K562 treated with DMSO at 1 percent for 24 hours (cell line): ENCODE measurements around the gene INTS4. TPM values are rescaled to one million over a fixed set of nuclear protein-coding genes. Genes with fewer than 3 reads are reported as not detected.

ENCODE experiments used
- total RNA-seq: library from RNA; unstranded; fragments of 300-600 nt; gene quantifications from 2 replicates; pipeline ENCODE4 v1.2.3, GENCODE V29; 2022; ENCODE audit warnings: low read depth; ENCODE audit not compliant: insufficient read depth

The INTS4 gene
- total RNA-seq = 26.4 and 26.9 TPM in 2 replicates

GRCh38 chr11:77994434-77995362 is at the start of gene INTS4:
TSS of gene INTS4 (minus strand) at chr11:77994668. CDS start at chr11:77994643, 25 bp downstream.

GRCh38 chr11:78022397-78023396 is 28.2 kb upstream of the INTS4 start, which contains the start of gene KCTD14:
TSS of gene KCTD14 (minus strand) at chr11:78023276. CDS start at chr11:78023249, 27 bp downstream.

Other genes with a start within 250 kb of the INTS4 start
- 35.9 and 37.0 TPM in 2 replicates for gene RSF1, start 173.9 kb downstream of the INTS4 start, total RNA-seq
- 63.1 and 84.7 TPM in 2 replicates for gene AAMDC, start 173.5 kb downstream of the INTS4 start, total RNA-seq
- gene KCTD14, start 28.6 kb upstream of the INTS4 start, total RNA-seq = 0.54 TPM in 1 of 2 replicates, not detected in the other
- gene THRSP, start 69.2 kb upstream of the INTS4 start, total RNA-seq = 1.5 and 1.6 TPM in 2 replicates
- gene NDUFC2, start 85.2 kb upstream of the INTS4 start, total RNA-seq = 597 and 629 TPM in 2 replicates
- gene ALG8, start 145.0 kb upstream of the INTS4 start, total RNA-seq = 22.1 and 28.7 TPM in 2 replicates
- gene KCTD21, start 194.0 kb upstream of the INTS4 start, total RNA-seq = 9.1 and 9.9 TPM in 2 replicates
- 8.9 and 9.9 TPM in 2 replicates for gene USP35, start 194.3 kb upstream of the INTS4 start, total RNA-seq